Bone marrow (tissue), 2 donors: Measurements from ENCODE around the gene SFTPA1.
"Not testable (repeated sequence)": the region's sequence is repeated elsewhere in the genome, so short reads cannot be mapped to it uniquely, and the experiment has no call there.

Experiments
- DNase-seq, 2 donors: peaks; one replicate each; lab custom pipeline; 2025; lab: John Stamatoyannopoulos, UW

The SFTPA1 gene

GRCh38 chr10:79611193-79611976 is 646 bp downstream of the SFTPA1 start:
- not testable (repeated sequence) for DNase-seq

DNA sequence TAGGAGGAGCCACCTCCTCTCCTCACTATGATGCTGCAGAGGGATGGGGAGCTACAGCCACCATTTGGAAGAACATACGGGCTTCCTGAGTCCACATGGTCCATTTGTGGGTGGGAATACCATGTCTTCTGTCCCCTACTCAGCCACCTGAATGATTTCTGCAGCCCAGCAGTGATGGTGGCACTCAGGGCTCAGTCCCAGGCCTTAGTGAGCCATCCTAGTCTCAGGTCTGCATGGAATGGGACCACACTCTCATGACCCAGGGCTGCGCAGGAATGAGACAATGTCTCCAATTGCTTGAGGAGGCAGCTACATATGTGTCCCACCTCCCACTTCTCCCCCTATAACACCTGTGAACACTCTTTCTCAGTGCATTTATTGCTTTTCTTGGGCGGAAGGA is 4.8 kb downstream of the SFTPA1 start:
- no peak for DNase-seq

- no peak for DNase-seq
Measured at GRCh38 chr10:79616164-79616563, 5.4 kb downstream of the SFTPA1 start.

- not testable (repeated sequence) for DNase-seq
Measured at GRCh38 chr10:79623663-79624062, 12.9 kb downstream of the SFTPA1 start.

DNA sequence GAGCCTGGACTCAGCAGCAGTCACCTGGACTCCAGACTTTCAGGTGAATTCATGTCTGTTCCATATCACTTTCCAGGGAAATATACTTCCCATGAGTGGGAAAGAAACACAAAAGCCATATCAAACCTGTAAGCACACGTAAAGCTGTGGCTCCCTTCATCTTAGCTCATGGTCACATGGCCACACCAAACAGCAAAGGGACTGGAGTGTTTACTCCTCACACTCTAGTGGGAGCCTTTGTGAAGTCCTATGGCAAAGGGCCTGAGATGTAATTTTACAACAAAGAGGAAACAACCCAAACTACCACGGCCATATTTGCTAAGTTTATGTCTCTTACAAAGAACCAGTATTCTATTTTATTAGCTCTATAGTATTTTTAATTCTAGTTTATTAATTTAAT is 16.3 kb downstream of the SFTPA1 start:
- DNase-seq, result no peak

DNA sequence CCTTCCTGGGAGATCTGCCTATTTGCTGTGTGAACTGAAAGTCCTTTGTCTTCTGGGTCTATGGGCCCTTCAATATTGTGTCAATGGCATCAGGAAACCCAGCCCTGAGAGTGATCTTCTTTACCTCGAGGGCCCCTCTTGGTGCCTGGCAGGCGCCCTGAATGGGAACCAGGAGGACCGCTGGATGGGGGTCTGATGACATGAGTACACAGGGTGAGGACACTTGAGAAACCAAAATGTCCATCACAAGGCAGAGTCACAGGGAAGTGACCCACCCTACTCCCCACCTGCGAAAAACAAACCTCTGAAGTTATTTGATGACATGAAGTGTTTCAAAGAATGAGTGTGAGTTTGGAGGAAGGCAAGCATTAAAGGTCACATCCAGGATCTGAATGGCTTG is 17.3 kb downstream of the SFTPA1 start:
- no peak for DNase-seq

- no peak for DNase-seq
Measured at GRCh38 chr10:79628988-79629954, 18.5 kb downstream of the SFTPA1 start.

- DNase-seq, result no peak
Measured at GRCh38 chr10:79629955-79630327, 19.2 kb downstream of the SFTPA1 start.

DNA sequence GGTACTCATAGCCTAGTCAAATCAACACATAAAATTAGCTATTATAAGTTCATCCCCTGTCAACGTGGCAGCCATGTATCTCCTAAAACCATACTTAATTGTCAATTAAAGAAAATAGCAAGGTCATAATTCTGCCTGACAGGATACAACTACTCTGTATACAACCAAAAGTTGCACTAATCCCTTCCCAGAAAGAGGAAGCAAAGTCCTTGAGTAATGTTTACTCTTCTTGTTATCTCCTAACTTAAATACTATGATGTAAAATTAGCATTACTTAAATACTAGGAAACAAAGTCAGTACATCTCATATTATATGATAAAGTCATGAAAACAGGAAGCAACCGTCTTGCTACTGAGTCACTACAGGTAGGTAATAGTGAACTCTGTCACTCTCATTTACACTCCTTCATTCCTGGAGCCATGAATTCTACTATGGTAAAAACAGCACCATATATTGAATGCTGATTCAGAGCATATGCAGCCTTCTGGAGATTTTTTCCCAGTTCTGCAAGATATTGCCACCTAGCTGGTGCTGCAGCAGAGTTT is 26.0 kb downstream of the SFTPA1 start:
- DNase-seq, result not testable (repeated sequence)

- no peak for DNase-seq
Measured at GRCh38 chr10:79638318-79638717, 27.6 kb downstream of the SFTPA1 start.

DNA sequence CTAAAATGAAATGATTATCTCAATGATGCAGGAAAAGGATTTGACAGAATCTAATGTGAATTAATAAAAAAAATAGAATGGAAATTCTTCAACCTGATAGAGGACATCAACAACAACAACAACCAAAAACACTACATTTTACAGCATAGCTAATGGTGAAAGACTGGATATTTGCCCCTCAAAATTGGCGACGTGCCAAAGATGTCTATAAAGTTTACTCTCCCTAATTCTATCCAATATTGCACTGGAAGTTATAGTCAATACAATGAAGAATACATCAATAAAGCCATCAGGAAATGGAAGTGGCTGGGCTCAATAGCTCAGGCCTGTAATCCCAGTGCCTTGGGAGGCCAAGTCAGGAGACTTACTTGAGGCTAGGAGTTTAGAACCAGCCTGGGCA is 42.0 kb downstream of the SFTPA1 start:
- not testable (repeated sequence) for DNase-seq

DNA sequence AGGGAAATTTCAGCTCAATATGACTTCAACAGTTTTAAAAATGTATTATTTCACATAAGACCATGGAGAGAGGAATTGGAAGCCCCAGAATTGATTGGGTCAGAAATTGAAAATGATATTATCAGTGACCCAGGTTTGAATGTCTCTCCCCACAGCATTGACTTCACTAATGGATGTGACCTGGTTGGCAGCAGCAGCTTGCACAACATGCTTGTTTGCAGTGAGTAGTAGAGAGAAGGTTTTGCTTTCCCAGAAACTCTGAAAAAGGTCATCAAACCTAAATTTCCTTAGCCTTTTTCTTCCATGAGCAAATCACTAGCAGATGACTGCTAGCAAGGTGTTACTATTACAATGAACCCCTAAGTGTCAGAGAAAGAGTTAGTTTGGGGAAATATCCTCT is 52.5 kb downstream of the SFTPA1 start:
- not testable (repeated sequence) for DNase-seq

DNA sequence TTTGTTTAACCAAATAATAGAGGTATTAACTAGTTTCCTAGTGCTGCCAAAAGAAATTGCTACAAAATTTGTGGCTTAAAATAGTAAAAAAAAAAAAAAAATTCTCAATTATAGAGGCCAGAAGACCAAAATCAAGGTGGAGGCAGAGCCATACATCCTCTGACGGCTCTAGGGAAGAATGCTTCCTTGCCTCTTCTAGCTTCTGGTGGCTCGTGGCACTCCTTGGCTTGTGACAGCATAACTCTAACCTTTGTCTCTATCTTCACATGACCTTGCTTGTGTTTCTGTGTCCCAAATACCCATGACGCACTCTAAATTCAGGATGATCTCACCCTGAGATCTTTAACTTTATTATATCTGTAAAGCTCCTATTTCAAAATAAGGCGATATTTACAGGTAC is 53.9 kb downstream of the SFTPA1 start:
- not testable (repeated sequence) for DNase-seq
